GM21447 (cell line): ENCODE results near the gene CENPO.

ENCODE experiments used
- ATAC-seq: cut with Tn5 transposase; IDR thresholded peaks from one replicate; pipeline ENCODE4 v1.9.1; 2021; ENCODE audit not compliant: unreplicated experiment

The CENPO gene, protein sequence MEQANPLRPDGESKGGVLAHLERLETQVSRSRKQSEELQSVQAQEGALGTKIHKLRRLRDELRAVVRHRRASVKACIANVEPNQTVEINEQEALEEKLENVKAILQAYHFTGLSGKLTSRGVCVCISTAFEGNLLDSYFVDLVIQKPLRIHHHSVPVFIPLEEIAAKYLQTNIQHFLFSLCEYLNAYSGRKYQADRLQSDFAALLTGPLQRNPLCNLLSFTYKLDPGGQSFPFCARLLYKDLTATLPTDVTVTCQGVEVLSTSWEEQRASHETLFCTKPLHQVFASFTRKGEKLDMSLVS

DNA sequence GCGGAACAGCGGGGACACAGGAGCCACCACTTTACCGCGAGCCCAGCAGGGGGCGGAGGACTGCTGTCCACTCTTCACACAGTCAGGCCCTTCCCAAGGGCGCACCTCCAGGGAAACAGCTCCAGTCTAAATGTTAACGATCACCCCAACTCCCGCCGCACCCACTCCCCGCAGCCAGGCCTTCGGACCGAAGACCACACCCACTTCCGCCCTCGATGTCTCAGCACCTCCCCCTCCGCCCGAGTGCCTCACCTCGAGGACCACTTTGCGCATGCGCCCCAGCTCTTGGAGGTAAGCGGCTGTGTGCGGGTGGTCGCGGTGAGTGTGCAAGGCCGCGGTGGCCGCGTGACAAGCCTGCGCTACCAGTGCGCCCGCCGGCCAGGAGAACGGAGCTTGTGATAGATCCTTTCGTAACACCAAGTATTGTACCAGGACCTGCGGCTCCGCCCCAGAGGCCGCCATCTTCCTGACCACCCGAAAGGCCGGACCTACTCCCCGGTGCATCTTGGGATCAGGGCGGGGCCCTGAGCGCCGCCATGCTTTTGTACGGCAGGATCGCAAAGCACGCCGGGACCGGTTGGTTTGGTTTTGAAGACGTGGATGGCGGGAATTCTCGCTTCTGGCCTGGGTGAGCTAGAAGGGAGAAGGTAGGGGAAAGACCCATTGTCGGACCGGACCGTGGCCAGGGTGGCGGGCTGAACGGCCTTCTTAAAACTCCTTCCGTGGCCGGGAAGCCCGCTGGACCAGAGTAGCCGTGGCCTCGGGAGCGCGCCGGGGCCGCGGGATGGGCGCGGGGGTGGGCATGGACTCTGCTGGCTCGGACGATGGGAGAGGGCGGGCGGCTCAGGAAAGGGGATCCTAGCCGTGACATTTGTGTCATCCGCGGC is at the start of gene CENPO, which contains the start of gene PTRHD1:
Gene CENPO (plus strand): TSS at position 552 of the 887 bp plus-strand sequence. CDS start 495 bp downstream, outside the sequence.
Gene PTRHD1 (minus strand): TSS at position 518 of the 887 bp plus-strand sequence. CDS start 14 bp downstream, at position 504.
- peak; percentile 93 for ATAC-seq

DNA sequence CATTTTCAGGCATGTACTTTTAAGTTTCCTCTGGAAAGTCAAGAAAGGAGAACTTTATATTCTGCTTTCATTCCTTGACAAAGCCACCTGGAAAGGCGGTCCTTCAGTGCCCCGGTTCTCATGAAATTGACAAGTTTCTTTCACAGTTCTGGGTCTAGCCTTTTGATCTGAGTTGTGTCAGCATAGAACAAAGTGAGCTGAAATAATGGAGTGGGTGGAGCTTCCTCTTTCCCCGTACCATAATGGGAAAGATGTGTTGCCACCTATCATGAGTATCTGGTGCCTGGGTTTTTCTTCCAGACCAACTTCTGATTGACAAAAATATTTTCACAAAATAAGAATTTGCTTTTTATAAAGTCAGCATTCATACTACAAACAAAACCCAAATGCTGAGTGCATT is 49.3 kb upstream of the CENPO start:
- ATAC-seq = no peak

DNA sequence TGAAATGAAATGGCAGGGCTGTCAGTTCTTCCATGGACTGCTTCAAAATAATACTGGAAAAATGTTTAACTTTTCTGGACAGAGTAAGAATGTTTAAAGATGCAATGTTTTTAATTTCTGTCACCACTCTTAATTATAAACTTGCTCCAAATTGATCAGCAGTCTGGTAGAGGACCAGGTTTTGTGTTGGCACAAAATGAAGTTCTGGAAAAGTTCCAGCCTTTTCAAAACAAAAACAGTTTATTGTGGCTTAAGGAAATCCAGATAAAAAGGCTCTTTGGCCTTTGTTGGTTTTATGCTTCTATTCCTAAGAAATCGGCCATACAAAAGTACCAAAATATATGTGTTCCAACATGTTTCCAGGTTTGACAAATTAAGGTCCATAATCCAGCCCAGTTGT is 48.9 kb upstream of the CENPO start:
- ATAC-seq = no peak

DNA sequence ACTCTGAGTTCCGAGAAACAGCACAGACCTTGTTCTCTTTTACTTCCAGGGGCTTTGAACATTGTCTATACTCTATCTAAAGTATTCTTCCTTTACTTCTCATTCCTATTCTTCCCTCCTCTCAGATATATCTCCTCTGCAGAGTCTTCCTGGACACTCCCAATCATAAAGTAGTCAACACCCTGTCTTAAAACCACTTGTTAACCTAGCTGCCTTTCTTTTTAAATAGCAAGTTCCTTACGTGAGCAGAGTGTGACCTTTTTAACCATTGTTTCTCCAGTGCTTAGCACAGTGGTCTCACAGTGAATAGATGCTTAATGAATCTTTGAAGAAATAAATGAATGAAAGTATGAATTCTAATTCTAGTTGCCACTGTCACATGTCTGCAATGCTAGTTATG is 47.4 kb upstream of the CENPO start:
- no peak for ATAC-seq

DNA sequence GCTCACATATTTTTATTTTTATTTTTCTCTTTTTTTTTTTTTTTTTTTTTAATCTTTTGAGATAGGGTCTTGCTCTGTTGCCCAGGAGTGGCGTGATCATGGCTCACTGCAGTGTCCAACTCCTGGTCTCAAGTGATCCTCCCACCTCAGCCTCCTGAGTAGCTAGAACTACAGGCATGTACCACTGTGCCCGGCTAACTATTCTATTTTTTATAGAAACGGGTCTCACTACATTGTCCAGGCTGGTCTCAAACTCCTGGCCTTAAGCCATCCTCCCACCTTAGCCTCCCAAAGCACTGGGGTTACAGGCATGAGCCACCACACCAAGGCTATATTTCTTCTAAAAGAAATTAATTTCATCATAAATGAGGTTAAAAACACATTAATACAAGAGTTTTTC is 45.9 kb upstream of the CENPO start:
- no peak for ATAC-seq

DNA sequence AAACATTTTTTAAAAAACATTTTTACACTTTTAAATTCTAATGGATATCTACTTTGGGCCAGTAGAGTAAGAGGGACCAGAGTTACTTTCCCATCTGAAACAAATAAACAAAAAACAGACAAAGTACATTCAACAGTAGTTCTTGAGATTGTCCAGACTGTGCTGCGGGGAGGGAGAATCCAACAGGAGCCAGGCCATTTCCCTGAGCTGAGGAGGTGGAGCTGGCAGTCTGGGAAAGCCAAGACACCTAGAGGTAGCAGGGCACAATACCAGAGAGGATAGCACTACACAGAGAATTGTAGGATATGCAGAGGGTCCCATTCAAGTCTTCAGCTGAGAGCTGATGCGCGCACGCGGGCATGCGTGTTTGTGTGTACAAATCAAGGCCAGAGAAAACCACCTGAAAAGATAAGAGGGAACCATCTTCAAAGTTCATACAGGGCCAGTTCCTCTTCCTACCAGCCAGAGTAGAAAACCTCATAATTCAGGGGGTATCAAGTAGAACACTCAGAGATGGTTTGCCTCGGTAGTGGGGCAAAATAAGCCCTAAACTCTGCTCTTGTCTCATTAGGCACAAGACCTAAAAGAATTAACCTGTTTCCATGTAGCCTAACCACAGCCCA is 44.0 kb upstream of the CENPO start:
- ATAC-seq = no peak

DNA sequence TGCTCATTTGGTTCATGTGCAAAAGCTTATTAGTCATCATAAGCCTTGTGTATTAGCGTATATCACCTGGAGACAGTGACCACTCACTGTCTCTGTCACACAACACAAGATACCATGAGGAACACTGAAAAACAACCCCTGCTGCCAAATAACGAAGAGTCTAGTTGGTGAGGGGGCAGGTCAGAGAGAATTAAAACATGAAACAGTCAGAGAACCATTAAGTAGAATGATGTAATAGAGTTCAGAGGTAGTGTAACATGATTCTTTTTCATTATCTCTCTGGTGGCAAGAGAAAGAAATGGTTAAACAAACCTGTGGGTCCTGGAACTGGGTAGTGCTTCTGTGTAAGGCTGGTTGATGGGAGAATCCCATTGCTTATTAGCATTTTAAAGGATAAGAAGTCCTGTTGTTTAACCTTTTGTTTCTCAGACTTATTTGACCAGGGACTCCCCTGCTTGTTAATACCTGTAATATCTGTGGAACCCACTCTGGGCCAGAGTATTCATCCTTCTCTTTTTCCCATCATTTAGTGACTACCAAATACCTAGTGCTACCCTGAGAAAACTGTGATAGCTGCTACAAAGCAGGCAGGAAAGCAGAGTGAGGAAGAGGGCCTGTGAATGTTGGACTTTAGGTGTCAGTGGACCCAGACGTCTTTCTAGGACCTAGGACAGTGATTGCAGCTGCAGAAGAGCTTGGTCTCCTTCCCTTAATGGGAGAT is 38.1 kb upstream of the CENPO start:
- no peak for ATAC-seq

DNA sequence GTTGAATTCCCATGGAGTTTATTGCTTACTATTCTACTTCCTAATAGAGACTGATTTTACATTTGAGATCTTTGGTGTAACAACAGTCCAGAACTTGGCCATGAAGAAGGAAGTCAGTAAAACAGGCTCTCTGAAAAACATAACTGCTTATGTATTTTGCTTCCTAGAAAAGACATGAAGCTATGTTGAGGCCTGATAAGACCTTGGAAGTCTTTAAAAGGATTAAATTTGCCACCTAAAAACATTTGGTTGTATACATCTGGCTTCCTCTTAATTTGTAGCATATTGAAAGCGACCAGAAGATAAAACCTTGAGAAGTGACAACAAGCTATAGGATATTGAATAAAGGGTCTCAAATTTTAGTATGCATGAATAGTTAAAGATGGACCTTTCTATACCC is 36.4 kb upstream of the CENPO start:
- ATAC-seq = no peak

DNA sequence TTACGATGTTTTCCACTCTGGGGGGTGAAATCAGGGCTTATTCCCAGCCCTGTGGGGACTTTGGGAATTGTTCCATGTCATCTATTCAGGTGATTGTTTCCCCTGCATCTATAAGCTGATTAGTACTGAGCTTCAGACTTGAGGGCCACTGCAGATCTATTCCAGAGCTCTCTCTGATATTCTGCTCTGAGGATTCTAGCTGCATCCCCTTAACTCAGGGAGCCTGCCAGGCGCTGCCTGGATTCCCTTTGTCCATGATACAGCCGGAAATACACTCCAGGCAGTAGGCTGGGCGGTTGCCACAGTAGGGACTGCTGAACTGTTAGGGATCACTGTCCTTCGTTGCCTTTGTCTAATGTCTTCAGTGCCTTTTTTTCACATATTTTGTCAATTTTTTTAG is 31.4 kb upstream of the CENPO start:
- no peak for ATAC-seq

DNA sequence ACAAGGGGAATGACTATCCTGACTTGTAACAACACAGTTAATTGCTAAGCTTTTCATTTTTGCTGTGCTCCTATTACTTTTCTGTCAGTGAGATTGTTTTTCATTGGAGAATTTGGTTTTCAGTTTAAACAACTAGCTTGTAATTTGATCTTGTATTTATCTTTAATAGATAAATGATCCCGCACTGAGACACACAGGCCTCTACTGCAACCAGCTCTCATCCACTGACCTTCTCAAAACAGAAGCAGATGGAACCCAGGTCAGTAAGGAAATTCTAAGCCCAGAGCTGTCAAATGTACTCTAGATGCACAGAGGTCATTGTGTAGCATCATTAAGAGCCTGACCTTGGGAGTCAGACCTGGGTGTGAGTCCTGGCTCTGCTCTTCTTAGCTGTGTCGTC is 30.7 kb upstream of the CENPO start:
- no peak for ATAC-seq

DNA sequence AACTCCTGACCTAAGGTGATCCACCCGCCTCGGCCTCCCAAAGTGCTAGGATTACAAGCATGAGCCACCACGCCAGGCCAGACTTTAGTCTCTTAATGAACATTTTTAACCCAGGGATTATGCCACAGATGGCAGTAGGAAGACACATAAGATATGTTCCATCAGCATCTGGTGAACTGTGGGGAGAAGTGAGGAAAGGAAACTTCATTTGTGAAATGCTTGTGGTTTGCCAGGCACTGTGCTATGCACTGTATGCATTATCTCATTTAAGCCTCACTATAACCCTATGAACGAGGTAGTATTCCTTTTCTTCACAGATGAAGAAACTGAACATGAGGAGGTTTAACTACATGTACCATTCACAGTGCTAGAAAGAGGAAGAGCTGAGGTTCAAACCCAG is 29.4 kb upstream of the CENPO start:
- no peak for ATAC-seq

DNA sequence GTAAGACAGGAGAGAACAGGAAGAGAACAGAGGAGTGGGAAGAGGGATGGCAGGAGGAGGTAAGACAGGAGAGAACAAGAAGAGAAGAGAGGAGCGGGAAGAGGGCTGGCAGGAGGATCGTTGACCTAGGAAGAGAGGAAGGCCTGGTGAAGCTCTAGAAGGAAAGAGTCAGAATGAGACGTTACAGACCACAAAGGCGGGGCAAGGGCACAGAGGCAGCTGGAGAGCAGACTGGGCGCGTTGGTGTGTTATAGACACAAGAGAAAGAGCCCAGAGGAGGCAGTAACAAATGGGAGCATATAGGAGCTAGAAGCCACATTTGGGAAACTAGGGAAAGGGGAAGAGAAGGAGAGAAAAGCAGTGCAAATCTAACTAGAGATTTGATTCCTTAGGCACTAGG is 26.6 kb upstream of the CENPO start:
- ATAC-seq = no peak

DNA sequence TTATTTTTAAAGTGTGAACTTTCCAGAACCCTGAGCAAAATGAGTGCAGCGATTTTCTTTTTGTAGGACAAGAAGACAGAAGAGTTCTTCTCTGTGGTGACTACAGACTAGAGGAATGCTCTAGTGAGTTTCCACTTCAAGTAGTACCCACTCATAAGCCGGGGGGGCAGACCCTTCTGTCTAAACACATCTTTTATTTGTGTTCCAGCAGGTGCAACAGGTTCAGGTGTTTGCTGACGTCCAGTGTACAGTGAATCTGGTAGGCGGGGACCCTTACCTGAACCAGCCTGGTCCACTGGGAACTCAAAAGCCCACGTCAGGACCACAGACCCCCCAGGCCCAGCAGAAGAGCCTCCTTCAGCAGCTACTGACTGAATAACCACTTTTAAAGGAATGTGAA is 25.2 kb upstream of the CENPO start:
- no peak for ATAC-seq

DNA sequence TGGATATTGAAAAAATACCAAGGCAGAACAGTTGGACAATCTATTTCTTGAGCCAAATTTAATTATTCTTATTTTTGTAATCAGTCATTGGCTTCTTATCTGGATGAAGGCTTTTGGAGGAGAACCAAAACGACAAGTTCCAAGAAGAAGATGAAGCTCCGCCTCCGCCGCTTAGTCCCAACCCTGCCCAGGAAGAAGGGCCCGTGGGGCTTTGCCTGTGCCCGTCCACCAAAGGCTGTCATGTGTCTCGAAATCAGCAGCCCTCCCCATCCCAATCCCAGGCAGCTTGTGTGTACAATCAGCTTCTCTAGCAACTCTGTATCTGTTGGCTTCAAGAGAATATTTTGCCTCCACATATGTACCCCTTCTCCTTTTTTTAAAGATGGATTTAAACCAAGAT is 24.6 kb upstream of the CENPO start:
- no peak for ATAC-seq

DNA sequence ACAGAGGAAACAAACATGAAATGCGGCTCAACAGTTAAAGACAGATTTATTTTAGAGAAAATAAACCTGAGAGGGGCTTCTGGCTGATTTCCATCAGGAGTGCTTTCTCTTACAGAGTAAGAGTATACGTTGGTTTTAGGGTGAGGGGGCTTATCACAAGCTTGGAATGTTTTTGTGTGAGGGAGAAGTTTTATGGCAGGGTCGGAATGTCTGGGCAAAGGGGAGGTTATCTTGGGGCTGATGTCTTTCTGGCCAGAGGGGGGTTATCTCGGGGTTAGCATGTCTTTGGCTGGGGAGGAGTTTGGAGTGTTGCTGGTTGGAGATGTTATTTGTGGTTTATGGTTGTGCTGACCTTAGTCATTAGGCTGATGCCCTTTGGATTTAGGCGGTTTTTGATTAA is 22.2 kb upstream of the CENPO start:
- no peak for ATAC-seq

DNA sequence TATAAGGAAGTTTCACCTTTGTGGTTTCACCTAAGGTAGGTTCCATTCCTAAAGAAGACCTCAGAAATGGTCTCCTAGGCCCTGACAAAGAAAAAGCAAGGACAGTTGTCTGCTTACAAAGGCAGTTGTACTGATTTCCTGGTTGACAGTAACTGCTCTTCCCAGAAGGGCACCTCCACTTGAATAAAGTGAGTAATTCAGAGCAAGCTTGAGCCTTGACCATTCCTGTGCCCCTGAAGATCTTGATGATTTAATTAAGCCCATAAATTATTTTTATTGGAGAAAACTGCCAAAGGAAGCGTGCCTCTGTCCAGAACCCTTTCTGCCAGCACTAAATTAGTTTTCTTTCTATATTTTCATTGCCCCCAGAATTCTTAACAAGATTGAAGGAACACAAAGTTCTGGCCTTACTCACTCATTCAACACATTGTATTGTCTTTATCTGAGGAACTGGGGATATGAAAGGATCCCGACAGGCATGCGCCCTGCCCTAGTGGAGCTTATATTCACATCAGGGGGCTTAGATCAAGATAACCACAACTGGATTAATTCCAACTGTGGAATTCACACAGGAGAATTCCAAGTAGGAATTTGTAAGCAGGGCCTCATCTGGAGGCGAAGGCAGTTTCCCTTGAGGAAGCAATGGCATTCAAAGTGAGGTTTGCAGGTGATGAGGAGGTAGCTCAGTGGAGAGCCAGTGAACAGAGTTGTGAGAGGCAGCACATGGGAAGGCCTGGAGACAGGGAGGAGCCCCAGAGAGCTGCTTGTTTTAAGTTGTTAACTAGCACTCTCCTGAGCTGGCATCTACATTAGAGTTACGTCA is 21.2 kb upstream of the CENPO start:
- no peak for ATAC-seq

DNA sequence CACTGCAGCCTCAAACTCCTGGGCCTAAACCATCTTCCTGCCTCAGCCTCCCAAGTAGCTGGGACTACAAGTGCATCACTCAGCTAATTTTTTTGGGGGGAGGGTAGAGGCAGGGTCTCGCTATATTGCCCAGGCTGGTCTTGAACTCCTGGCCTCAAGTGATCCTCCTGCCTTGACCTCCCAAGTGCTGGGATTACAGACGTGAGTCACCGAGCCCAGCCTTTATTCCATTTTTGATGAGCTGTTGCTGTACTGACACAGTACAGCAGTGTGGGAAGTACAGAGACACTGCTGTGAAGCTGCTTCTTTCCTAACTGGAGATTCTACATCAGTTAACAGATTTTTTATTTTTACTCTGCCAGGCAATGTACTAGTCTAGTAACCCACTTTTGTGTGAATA is 18.9 kb upstream of the CENPO start:
- ATAC-seq = no peak

DNA sequence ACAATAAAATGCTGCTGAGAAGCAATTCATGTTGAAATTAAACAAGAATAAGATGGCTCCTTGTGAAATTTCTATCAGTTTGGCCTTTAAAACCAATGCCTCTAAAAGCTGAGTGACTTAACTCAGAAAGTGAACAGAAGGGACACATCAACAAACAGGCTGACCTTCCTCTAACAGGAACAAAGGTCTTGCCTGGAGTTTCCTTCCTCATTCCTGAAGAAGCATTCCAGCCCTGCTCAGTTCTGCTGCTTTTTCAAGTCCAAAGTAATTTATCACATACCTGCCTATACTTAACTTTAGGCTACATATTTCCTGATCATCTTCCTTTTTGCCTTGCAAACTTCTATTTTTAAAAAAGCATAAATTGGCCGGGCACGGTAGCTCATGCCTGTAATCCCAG is 14.1 kb upstream of the CENPO start:
- ATAC-seq = no peak

DNA sequence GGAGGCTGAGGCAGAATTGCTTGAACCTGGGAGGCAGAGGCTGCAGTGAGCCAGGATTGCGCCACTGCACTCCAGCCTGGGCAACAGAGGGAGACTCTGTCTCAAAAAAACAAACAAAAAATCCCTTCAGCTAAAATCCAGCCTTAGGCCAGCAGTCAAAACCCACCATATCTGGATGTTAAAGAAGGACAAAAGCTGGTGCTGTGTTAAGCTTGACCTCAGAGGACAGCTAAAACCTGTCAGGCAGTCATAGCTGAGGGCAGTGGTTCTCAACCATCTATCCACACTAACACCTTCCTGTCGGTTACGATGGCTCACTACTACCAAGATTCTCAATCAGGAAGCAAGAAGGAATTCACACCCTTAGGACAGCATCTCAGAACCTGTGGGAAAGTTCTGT is 9.6 kb upstream of the CENPO start:
- no peak for ATAC-seq

DNA sequence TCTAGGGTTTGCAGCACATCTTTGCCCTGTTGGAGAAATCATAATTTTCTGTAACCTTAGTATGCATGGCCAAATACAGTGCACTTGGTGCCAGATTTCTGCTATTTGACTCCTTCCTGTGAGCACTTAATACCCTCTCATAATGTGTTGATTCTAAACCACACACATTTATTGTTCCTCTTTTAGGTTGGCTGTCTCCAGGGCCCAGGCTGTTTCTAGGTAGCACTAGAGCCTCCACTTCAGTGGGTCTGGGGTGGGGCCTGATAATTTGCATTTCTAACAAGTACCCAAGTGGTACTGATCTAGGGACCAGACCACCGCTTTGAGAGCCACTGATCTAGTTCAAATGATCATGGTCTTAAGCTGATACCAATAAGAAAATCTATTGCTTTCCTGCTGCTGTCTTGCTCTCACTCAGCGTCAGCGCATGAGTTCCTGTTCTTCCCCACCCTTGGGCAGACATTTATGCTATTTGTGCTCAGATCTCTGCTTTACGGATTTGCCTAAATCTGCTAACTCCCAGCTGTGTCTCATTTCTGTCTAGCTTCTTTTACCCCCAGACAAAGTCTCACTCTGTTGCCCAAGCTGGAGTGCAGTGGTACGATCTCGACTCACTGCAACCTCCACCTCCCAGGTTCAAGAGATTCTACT is 7.4 kb upstream of the CENPO start:
- peak; percentile 84 for ATAC-seq
